Cardiac muscle cell (in vitro differentiated cells and primary cell): ENCODE data around the gene ANKRD55. TPM values are rescaled to one million over a fixed set of nuclear protein-coding genes. Genes with fewer than 3 reads are reported as not detected.

Source experiments
- DNase-seq, 2 donors: peaks; one replicate each; pipeline versions ENCODE4 v3.0.0 to v3.0.0-alpha.2; 2010 to 2017; ENCODE audit warnings: low read depth in 1 of 2, low spot score in 1 of 2
- H3K27ac ChIP-seq: fragments of 200-600 bp; sonication (generic); 2 replicates; pipeline ENCODE4 v1.5.1; 2016
- H3K27me3 ChIP-seq: fragments of 200-600 bp; sonication (generic); 2 replicates; pipeline ENCODE4 v1.6.0; 2016; ENCODE audit warnings: control low read depth
- H3K36me3 ChIP-seq: fragments of 200-600 bp; sonication (generic); 2 replicates; pipeline ENCODE4 v1.5.1; 2016; ENCODE audit warnings: control low read depth
- H3K4me1 ChIP-seq: fragments of 200-600 bp; sonication (generic); 2 replicates; pipeline ENCODE4 v1.8.1; 2017; ENCODE audit warnings: low read depth, mild to moderate bottlenecking, mixed run types
- H3K4me3 ChIP-seq: fragments of 200-600 bp; sonication (generic); 2 replicates; pipeline ENCODE4 v1.5.1; 2016; ENCODE audit warnings: mild to moderate bottlenecking
- H3K9me3 ChIP-seq: fragments of 200-600 bp; sonication (generic); 2 replicates; pipeline ENCODE4 v1.5.1; 2017; ENCODE audit warnings: low read depth, mild to moderate bottlenecking, control low read depth
- CTCF ChIP-seq: IDR thresholded peaks from 2 replicates; pipeline ENCODE4 v1.5.1; 2012; ENCODE audit warnings: low read depth, mild to moderate bottlenecking, low read length
- polyA plus RNA-seq: library from polyadenylated mRNA; unstranded; fragments of >200 nt; fragmentation: Nextera tagmentation; extraction: Ambion mirVana; gene quantifications from 2 replicates; pipeline ENCODE4 v1.2.1, GENCODE V29; 2016
- total RNA-seq: library from RNA; depleted of rRNA; stranded (reverse); fragments of >200 nt; gene quantifications from 2 replicates; pipeline ENCODE4 v1.2.3, GENCODE V29; 2016

Gene ANKRD55
- total and polyA plus RNA-seq, 2 experiments from 2014 or later = 0.28 TPM; not detected in 1

DNA sequence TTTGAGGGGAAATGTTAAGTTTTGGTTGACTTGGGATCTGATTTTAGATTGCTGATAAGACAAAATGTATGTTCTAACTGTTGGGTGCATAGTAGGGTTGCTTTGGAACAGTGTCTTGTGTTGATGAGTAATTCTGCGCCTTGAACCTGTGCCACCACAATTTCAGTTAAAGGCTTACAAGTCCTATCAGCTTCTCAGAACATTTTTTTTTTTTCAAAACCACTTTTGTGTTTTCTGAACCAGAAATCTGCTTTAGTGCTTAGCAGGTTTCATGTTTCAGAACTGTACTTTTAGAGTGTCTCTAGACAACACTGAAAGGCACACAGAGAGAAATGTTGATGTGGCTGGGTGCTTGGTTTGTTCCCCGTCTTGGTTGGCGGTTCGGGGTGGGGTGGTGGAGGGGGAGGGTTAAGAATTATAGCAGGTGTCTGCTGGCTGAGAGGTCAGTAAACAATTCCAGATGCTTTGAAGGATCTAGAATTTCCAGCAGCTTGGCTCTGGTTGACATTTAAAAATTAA lies 84.6 kb downstream of the ANKRD55 start:
- DNase-seq = no peak
- Histone ChIP-seq H3K4me1 (peaks cover 6% of the 10 kb centered on the region), H3K27me3 (no peaks in the 10 kb centered on the region), H3K27ac (no peak overlapping the region), H3K9me3 (no peaks in the 10 kb centered on the region), H3K4me3 (no peak overlapping the region), H3K36me3 (no peaks in the 10 kb centered on the region)
- no peak for TF ChIP-seq CTCF

GRCh38 chr5:56147659-56148230 lies 85.4 kb downstream of the ANKRD55 start:
- no peak for TF ChIP-seq CTCF
- no peaks in the 10 kb centered on the region for H3K36me3 ChIP-seq
- H3K9me3 ChIP-seq = no peaks in the 10 kb centered on the region
- H3K27ac ChIP-seq = no peak overlapping the region
- H3K4me1 ChIP-seq = peaks cover 6% of the 10 kb centered on the region
- H3K27me3 ChIP-seq = no peaks in the 10 kb centered on the region
- no peak overlapping the region for H3K4me3 ChIP-seq
- DNase-seq = no peak

- H3K27ac ChIP-seq = no peak overlapping the region
These were observed 86.0 kb downstream of the ANKRD55 start for GRCh38 chr5:56147106-56147505.

GRCh38 chr5:56146674-56147073 lies 86.5 kb downstream of the ANKRD55 start:
- Histone ChIP-seq H3K36me3 (no peaks in the 10 kb centered on the region), H3K9me3 (no peaks in the 10 kb centered on the region), H3K27ac (no peak overlapping the region), H3K27me3 (no peaks in the 10 kb centered on the region), H3K4me3 (no peak overlapping the region), H3K4me1 (no peaks in the 10 kb centered on the region)
- no peak for TF ChIP-seq CTCF
- no peak for DNase-seq

More at GRCh38 chr5:56147106-56147505, 86.0 kb downstream of the ANKRD55 start:
- no peak for DNase-seq
- Histone ChIP-seq H3K4me3 (no peak overlapping the region), H3K4me1 (peaks cover 2% of the 10 kb centered on the region), H3K9me3 (no peaks in the 10 kb centered on the region), H3K27me3 (no peaks in the 10 kb centered on the region), H3K36me3 (no peaks in the 10 kb centered on the region)
- no peak for TF ChIP-seq CTCF

DNA sequence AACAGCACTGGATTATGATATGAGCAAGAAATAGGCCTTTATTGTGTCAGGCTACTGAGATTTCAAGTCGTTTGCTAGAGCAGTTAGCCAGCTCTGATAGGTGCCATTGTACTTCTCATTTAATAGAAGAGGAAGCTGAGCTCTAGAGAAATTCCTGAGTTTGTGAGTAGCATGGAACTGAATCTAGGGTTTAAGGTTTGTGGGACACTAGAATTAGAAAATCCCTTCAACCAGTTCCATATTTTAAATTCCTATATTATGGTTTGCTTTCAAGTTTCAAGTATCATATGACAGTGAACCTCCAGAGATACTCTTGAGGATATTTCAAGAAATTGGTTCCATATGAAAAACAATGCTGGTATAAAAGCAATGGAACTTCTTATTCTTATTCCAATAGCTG lies 87.6 kb downstream of the ANKRD55 start:
- H3K4me3 ChIP-seq = no peak overlapping the region

More for the DNA sequence above, 87.6 kb downstream of the ANKRD55 start:
- Histone ChIP-seq H3K36me3 (no peaks in the 10 kb centered on the region), H3K27me3 (no peaks in the 10 kb centered on the region), H3K27ac (no peak overlapping the region), H3K4me1 (no peaks in the 10 kb centered on the region), H3K9me3 (no peaks in the 10 kb centered on the region)
- TF ChIP-seq CTCF = no peak
- no peak for DNase-seq
